ENCODE measurements around the gene NTM. TPM values are rescaled to one million over a fixed set of nuclear protein-coding genes. Genes with fewer than 3 reads are reported as not detected.

Gene NTM
- total and polyA plus RNA-seq, 2 donors: 3.8 to 27.8 TPM

GRCh38 chr11:132093536-132094259, 723.3 kb downstream of the NTM start:
- DNase-seq (ENCODE audit: extremely low spot score): no peak
- 88% methylated on average over 7 of the region's 7 CpGs for WGBS
- Histone ChIP-seq H3K36me3 (ENCODE audit: insufficient read depth) (no peaks in the 10 kb centered on the region), H3K27ac (ENCODE audit: low read depth) (no peak overlapping the region), H3K4me3 (ENCODE audit: low read depth, low read length) (no peak overlapping the region), H3K4me1 (ENCODE audit: insufficient read depth) (no peaks in the 10 kb centered on the region)

GRCh38 chr11:132094598-132094997, 724.2 kb downstream of the NTM start:
- Histone ChIP-seq H3K4me1 (ENCODE audit: insufficient read depth) (no peaks in the 10 kb centered on the region), H3K4me3 (ENCODE audit: low read depth, low read length) (no peak overlapping the region), H3K27ac (ENCODE audit: low read depth) (no peak overlapping the region), H3K36me3 (ENCODE audit: insufficient read depth) (no peaks in the 10 kb centered on the region)
- WGBS: 61% methylated on average over 1 of the region's 1 CpG
- no peak for DNase-seq (ENCODE audit: extremely low spot score)

GRCh38 chr11:132095230-132096131, 725.1 kb downstream of the NTM start:
- H3K4me1 ChIP-seq (ENCODE audit: insufficient read depth): no peaks in the 10 kb centered on the region
- no peaks in the 10 kb centered on the region for H3K36me3 ChIP-seq (ENCODE audit: insufficient read depth)
- no peak for DNase-seq (ENCODE audit: extremely low spot score)
- no peak overlapping the region for H3K4me3 ChIP-seq (ENCODE audit: low read depth, low read length)
- H3K27ac ChIP-seq (ENCODE audit: low read depth): no peak overlapping the region
- 72% methylated on average over 13 of the region's 13 CpGs for WGBS

GRCh38 chr11:132096132-132096825, 725.9 kb downstream of the NTM start:
- H3K4me1 ChIP-seq (ENCODE audit: insufficient read depth): no peaks in the 10 kb centered on the region
- H3K36me3 ChIP-seq (ENCODE audit: insufficient read depth): no peaks in the 10 kb centered on the region
- no peak for DNase-seq (ENCODE audit: extremely low spot score)
- WGBS: 90% methylated on average over 11 of the region's 11 CpGs
- no peak overlapping the region for H3K27ac ChIP-seq (ENCODE audit: low read depth)
- no peak overlapping the region for H3K4me3 ChIP-seq (ENCODE audit: low read depth, low read length)

DNA sequence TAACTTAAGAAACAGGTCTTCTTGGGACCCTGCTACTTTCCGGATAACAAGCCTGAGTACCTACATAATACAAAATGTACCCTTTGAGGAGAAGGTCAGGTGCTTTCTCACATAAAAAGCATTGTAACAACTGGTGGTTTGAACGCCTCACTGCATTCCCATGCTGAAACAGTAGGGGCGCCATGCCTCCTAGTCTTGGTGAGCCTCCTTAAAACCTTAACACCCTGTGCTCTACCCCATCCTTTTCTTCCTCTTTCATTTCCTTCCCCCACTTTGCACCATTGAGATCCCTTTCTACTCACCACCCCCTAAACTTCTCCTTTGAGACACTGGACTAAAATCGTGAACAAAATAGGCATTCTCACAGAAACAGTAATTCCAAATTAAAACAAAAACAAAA, 729.3 kb downstream of the NTM start:
- Histone ChIP-seq H3K36me3 (ENCODE audit: insufficient read depth) (no peaks in the 10 kb centered on the region), H3K4me3 (ENCODE audit: low read depth, low read length) (no peak overlapping the region), H3K4me1 (ENCODE audit: insufficient read depth) (no peaks in the 10 kb centered on the region), H3K27ac (ENCODE audit: low read depth) (no peak overlapping the region)
- WGBS: 80% methylated on average over 4 of the region's 4 CpGs
- DNase-seq (ENCODE audit: extremely low spot score): no peak

DNA sequence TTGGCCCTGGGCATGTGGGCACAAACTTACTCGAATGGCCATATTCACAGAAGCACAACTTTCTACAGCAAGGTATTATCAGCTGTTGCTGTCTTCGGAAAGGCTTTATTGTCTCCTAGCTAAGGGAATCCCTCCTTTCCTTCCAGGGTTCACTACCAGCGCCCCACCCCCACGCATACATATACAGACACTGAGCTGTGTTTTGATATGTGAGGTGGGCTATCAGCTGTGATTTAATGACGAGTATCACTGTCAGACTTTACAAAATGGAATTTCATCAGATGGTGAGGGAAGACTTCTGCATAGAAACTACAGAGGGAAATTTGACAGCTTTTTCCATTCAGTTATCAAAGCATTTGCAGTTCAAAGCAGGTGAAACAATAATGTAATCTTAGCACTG, 730.2 kb downstream of the NTM start:
- no peaks in the 10 kb centered on the region for H3K4me1 ChIP-seq (ENCODE audit: insufficient read depth)
- WGBS: 87% methylated on average over 5 of the region's 5 CpGs

DNA sequence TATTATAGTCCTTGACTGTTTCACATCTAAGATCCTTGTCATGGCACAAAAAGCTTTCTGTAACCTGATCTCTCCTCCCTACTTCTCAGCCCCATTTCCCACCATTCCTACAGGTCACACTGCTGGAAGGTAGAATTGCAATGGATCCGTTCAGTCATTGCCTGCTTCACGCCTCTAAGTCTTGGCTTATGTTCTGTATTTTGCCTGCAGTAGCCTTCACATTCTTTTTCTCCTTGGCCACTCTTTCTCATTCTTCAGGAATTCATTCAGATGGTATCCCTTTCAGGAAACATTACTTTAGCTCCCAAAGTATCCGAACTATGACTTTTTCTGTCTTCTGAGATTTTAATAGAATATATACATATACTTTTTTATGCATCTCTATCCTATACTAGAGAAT, 731.5 kb downstream of the NTM start:
- Histone ChIP-seq H3K4me1 (ENCODE audit: insufficient read depth) (no peaks in the 10 kb centered on the region), H3K4me3 (ENCODE audit: low read depth, low read length) (no peak overlapping the region), H3K27ac (ENCODE audit: low read depth) (no peak overlapping the region), H3K36me3 (ENCODE audit: insufficient read depth) (no peaks in the 10 kb centered on the region)
- DNase-seq (ENCODE audit: extremely low spot score): no peak
- 87% methylated on average over 3 of the region's 3 CpGs for WGBS

More for the DNA sequence above, 730.2 kb downstream of the NTM start:
- no peak overlapping the region for H3K4me3 ChIP-seq (ENCODE audit: low read depth, low read length)
- no peak for DNase-seq (ENCODE audit: extremely low spot score)
- H3K36me3 ChIP-seq (ENCODE audit: insufficient read depth): no peaks in the 10 kb centered on the region
- H3K27ac ChIP-seq (ENCODE audit: low read depth): no peak overlapping the region

DNA sequence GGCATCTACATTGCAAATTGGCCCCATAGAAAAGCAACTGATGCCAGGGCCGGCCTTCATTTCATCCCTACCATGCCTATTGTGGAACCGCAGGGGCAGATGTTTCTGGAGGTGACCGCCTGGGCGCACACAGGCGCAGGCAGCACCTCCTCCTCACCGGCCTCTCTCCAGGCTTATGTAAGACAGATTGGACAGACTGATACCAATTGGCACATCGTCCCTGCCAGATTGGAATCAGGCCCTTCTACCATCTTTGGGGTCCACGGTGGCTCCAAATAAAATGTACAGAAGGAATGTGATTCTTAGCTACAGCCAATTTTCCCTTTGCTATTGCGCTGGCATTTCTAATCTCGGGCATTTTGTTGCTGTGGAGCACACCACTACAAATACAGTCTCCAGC, 732.6 kb downstream of the NTM start:
- no peak overlapping the region for H3K4me3 ChIP-seq (ENCODE audit: low read depth, low read length)
- WGBS: 84% methylated on average over 10 of the region's 10 CpGs

GRCh38 chr11:132106096-132106982, 735.9 kb downstream of the NTM start:
- Histone ChIP-seq H3K4me3 (ENCODE audit: low read depth, low read length) (no peak overlapping the region), H3K27ac (ENCODE audit: low read depth) (no peak overlapping the region), H3K4me1 (ENCODE audit: insufficient read depth) (no peaks in the 10 kb centered on the region), H3K36me3 (ENCODE audit: insufficient read depth) (no peaks in the 10 kb centered on the region)
- no peak for DNase-seq (ENCODE audit: extremely low spot score)
- WGBS: 71% methylated on average over 13 of the region's 13 CpGs

More for the DNA sequence above, 732.6 kb downstream of the NTM start:
- Histone ChIP-seq H3K27ac (ENCODE audit: low read depth) (no peak overlapping the region), H3K4me1 (ENCODE audit: insufficient read depth) (no peaks in the 10 kb centered on the region), H3K36me3 (ENCODE audit: insufficient read depth) (no peaks in the 10 kb centered on the region)
- DNase-seq (ENCODE audit: extremely low spot score): no peak

DNA sequence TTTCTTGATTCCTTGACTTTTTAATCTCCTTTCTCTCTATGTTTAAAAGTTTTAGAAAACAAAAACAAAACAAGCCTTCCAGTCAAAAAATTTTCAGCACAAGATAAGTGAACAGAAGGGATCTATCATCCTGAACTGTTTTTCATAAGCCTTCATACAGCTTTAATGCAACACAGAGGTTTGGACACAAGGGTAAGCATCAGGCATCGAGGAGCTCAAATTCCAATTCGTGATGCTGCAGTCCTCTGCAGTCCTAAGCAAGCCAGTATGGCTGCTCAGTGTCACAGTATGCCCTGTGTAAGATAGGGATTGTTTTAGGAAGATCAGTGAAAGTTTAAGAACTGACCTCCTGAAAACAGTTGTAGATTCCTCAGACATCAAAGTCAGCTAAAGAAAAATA, 740.9 kb downstream of the NTM start:
- Histone ChIP-seq H3K27ac (ENCODE audit: low read depth) (no peak overlapping the region), H3K4me3 (ENCODE audit: low read depth, low read length) (no peak overlapping the region), H3K36me3 (ENCODE audit: insufficient read depth) (no peaks in the 10 kb centered on the region), H3K4me1 (ENCODE audit: insufficient read depth) (no peaks in the 10 kb centered on the region)
- WGBS: 37% methylated on average over 2 of the region's 2 CpGs
- DNase-seq (ENCODE audit: extremely low spot score): no peak

- DNase-seq (ENCODE audit: extremely low spot score): no peak
- Histone ChIP-seq H3K27ac (ENCODE audit: low read depth) (no peak overlapping the region), H3K36me3 (ENCODE audit: insufficient read depth) (no peaks in the 10 kb centered on the region), H3K4me3 (ENCODE audit: low read depth, low read length) (no peak overlapping the region), H3K4me1 (ENCODE audit: insufficient read depth) (no peaks in the 10 kb centered on the region)
- 32% methylated on average over 5 of the region's 5 CpGs for WGBS
Measured at GRCh38 chr11:132111838-132112237, 741.4 kb downstream of the NTM start.

GRCh38 chr11:132112846-132113245, 742.4 kb downstream of the NTM start:
- Histone ChIP-seq H3K4me1 (ENCODE audit: insufficient read depth) (no peaks in the 10 kb centered on the region), H3K27ac (ENCODE audit: low read depth) (no peak overlapping the region), H3K36me3 (ENCODE audit: insufficient read depth) (no peaks in the 10 kb centered on the region), H3K4me3 (ENCODE audit: low read depth, low read length) (no peak overlapping the region)
- DNase-seq (ENCODE audit: extremely low spot score): no peak
- 85% methylated on average over 6 of the region's 6 CpGs for WGBS

DNA sequence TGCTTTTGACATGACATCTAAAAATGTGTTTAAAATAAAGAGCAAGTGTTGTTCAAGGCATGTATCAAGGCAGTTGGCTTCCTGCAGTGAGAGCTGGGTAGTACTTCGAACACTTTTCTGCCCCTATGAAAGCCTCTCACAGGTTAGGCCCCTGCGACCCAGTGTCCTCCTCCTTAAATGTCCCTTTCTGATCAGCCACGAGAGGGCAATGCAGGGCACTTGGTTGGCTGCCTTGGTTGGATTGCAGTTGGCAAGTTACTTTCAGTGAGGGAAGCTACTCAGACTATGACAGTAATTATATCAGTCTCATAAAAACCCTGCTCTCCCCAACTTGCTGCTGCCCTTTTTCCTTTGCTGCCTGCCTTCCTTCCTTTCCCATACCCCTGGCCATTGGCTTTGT, 743.8 kb downstream of the NTM start:
- H3K4me1 ChIP-seq (ENCODE audit: insufficient read depth): no peaks in the 10 kb centered on the region
- H3K27ac ChIP-seq (ENCODE audit: low read depth): no peak overlapping the region
- WGBS: 50% methylated on average over 3 of the region's 3 CpGs
- no peaks in the 10 kb centered on the region for H3K36me3 ChIP-seq (ENCODE audit: insufficient read depth)
- no peak overlapping the region for H3K4me3 ChIP-seq (ENCODE audit: low read depth, low read length)
- no peak for DNase-seq (ENCODE audit: extremely low spot score)
